HUES48 (cell line): ENCODE data around the gene EVI2B.
A peak's percentile ranks its signal among the peaks of the same experiment; 100 is the strongest.
"Not testable (repeated sequence)": the region's sequence is repeated elsewhere in the genome, so short reads cannot be mapped to it uniquely, and the experiment has no call there.

Experiments used
- H3K27ac ChIP-seq: one replicate; pipeline ENCODE4 v1.7.0; 2013; ENCODE audit warnings: low read depth, low read length, inconsistent platforms
- H3K27me3 ChIP-seq: 2 replicates; pipeline ENCODE4 v1.6.1; 2013; ENCODE audit warnings: mild to moderate bottlenecking, low read length; ENCODE audit not compliant: control insufficient read depth, insufficient read depth
- H3K36me3 ChIP-seq: 2 replicates; pipeline ENCODE4 v1.6.1; 2013; ENCODE audit warnings: low read length; ENCODE audit not compliant: control insufficient read depth, insufficient read depth
- H3K4me1 ChIP-seq: 2 replicates; pipeline ENCODE4 v1.6.1; 2013; ENCODE audit warnings: mild to moderate bottlenecking, low read length; ENCODE audit not compliant: control insufficient read depth, insufficient read depth
- H3K4me3 ChIP-seq: 2 replicates; pipeline ENCODE4 v1.5.1; 2013; ENCODE audit warnings: mild to moderate bottlenecking, low read depth, low read length
- H3K9ac ChIP-seq: 2 replicates; pipeline ENCODE4 v1.6.1; 2013; ENCODE audit warnings: mild to moderate bottlenecking, low read depth, low read length, moderate library complexity
- H3K9me3 ChIP-seq: 2 replicates; pipeline ENCODE4 v1.6.1; 2013; ENCODE audit warnings: low read length; ENCODE audit not compliant: control insufficient read depth, insufficient read depth

The EVI2B gene

DNA sequence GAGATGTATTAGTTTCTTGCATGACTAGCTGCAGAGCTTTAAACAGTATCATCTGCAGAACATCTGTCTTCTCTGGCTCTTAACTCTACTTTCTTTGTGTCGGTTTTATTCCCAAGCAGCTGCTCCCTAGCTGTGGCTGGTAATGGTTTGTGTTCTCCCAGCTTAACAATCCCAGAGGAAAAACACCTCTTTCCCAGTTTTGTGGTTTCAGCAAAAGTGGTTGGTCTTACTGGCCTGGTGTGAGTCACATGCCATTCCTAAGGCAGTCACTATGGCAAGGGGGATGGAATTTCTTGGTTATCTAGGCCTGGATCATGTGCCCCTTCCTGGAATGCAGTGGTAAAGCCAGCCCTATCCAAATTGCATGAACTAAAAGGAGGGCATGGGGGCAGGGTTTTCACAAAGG, 44.3 kb downstream of the EVI2B start:
- Histone ChIP-seq H3K27me3 (no peaks in the 10 kb centered on the region), H3K36me3 (peaks cover 12% of the 10 kb centered on the region; the same call in 1 of the 2 replicates), H3K4me1 (peaks cover 12% of the 10 kb centered on the region), H3K27ac (peak overlapping the region; percentile 65), H3K4me3 (no peak overlapping the region), H3K9me3 (no peaks in the 10 kb centered on the region), H3K9ac (no peak overlapping the region)

DNA sequence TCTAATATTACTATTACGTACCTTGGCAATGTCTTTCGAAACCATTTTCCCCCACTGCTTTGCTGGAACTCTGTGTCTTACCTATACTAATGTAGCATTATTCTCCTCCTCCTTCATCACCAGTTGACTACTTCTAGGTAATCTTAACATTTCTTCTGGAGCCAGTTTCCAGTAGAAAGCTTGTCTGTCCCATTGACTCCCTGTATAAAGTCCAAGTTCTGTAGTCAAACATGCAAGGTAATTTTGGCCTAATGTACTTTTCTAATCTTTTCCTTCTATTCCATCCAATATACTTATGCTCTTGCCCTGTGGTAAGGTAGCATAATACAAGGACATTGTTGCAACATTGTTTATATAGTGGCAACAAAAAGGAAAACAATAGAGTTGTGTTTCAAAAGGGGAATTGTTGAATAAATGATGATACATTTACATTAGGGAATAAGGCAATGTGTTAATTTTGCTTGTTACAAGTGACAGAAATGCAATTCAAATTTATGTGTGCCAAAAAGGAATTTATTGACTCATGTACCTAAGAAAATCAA, 44.7 kb downstream of the EVI2B start:
- Histone ChIP-seq H3K27me3 (no peaks in the 10 kb centered on the region), H3K4me3 (no peak overlapping the region), H3K9ac (no peak overlapping the region), H3K4me1 (peaks cover 12% of the 10 kb centered on the region), H3K9me3 (no peaks in the 10 kb centered on the region), H3K27ac (peak overlapping the region; percentile 65), H3K36me3 (peaks cover 14% of the 10 kb centered on the region)

DNA sequence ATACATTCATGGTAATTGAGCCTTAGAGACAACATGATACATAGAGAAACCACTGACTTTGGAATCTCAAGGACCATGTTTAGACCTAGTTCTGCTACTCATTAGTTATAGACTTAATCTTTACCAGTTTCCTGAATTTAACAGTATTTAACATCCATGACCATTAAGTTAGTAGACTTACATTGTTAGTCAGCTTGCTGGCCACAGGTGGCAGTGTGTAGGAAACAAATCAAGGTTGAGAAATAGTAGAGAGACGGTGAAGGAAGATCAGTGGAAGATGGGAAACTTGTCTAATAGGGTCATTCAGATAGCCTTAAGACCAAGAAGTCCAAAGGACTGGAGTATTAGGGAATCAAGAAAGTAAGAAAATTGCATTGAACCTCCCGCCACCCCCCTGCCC, 47.8 kb downstream of the EVI2B start:
- Histone ChIP-seq H3K4me3 (no peak overlapping the region), H3K4me1 (peaks cover 12% of the 10 kb centered on the region), H3K27me3 (no peaks in the 10 kb centered on the region), H3K27ac (no peak overlapping the region), H3K9ac (no peak overlapping the region), H3K9me3 (no peaks in the 10 kb centered on the region), H3K36me3 (peaks cover 26% of the 10 kb centered on the region)

DNA sequence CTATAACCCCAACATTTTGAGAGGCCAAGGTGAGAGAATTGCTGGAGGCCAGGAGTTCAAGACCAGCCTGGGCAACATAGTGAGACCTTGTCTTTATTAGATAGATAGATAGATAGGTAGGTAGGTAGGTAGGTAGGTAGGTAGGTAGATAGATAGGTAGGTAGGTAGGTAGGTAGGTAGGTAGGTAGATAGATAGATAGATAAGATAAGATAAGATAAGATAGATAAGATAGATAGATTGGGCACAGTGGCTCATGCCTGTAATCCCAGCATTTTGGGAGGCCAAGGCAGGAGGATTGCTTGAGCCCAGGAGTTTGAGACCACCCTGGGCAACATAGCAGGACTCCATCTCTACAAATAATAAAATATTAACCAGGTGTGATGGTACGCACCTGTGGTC, 50.9 kb downstream of the EVI2B start:
- H3K27me3 ChIP-seq, H3K9me3 ChIP-seq: not testable (repeated sequence)

DNA sequence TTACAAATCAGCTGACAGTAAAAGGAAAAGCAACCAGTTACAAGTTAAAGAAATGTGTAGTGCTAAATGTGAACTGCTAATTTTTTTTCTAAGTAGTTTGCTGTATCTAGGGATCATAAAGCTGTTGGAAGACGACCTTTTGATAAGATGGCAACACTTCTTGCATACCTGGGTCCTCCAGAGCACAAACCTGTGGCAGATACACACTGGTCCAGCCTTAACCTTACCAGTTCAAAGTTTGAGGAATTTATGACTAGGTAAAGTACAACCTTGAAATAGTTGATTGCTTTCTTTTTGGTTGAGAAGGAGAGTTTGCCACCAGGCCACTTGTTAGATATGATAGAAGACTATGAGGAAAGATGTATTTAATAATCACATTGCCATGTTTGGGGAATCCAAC, 52.3 kb downstream of the EVI2B start:
- Histone ChIP-seq H3K4me3 (no peak overlapping the region), H3K27me3 (no peaks in the 10 kb centered on the region), H3K9me3 (no peaks in the 10 kb centered on the region), H3K4me1 (no peaks in the 10 kb centered on the region), H3K9ac (no peak overlapping the region), H3K27ac (no peak overlapping the region), H3K36me3 (peaks cover 32% of the 10 kb centered on the region)

More for the DNA sequence above, 50.9 kb downstream of the EVI2B start:
- H3K9ac ChIP-seq, H3K4me1 ChIP-seq, H3K4me3 ChIP-seq, H3K27ac ChIP-seq: not testable (repeated sequence)
- peaks cover 36% of the 10 kb centered on the region for H3K36me3 ChIP-seq

DNA sequence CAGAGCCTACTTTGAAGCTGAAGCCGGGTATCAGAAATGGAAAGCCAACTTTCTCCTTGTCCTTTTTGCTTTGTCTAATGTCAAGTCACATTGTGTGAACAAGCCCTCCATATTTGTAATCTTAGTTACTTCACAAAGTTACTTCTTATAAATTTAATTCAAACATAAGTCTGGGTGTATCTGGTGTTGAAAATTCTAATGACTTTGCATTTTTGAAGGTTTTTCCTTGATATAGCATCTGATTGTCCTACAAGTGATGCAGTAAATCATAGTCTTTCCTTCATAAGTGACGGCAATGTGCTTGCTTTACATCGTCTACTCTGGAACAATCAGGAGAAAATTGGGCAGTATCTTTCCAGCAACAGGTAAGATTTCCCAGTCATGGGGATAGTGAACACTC, 53.7 kb downstream of the EVI2B start:
- peaks cover 32% of the 10 kb centered on the region for H3K36me3 ChIP-seq
- no peaks in the 10 kb centered on the region for H3K9me3 ChIP-seq
- no peak overlapping the region for H3K4me3 ChIP-seq
- H3K27ac ChIP-seq: no peak overlapping the region
- H3K27me3 ChIP-seq: no peaks in the 10 kb centered on the region
- no peaks in the 10 kb centered on the region for H3K4me1 ChIP-seq
- H3K9ac ChIP-seq: no peak overlapping the region

DNA sequence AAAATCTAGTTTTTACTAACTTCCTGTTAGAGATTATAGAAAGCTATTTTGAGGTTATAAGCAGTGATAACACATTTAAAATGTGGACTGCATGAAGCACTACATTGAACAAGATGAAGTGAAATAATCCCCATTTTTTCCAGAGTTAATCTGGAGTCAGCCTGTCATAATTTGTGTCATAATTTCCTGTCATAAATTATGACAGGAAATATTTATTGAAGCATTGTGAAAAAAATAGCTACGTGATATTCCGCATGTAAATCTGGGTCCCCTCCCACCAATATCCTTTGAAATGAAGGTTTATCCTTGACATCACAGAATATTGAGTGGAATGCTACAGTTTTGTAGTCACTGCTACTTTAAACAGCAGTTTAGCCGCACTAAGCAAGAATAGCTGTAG, 56.9 kb downstream of the EVI2B start:
- no peak overlapping the region for H3K9ac ChIP-seq
- H3K27me3 ChIP-seq: no peaks in the 10 kb centered on the region
- H3K4me3 ChIP-seq: no peak overlapping the region
- no peak overlapping the region for H3K27ac ChIP-seq
- H3K4me1 ChIP-seq: no peaks in the 10 kb centered on the region
- H3K36me3 ChIP-seq: peaks cover 26% of the 10 kb centered on the region
- no peaks in the 10 kb centered on the region for H3K9me3 ChIP-seq

DNA sequence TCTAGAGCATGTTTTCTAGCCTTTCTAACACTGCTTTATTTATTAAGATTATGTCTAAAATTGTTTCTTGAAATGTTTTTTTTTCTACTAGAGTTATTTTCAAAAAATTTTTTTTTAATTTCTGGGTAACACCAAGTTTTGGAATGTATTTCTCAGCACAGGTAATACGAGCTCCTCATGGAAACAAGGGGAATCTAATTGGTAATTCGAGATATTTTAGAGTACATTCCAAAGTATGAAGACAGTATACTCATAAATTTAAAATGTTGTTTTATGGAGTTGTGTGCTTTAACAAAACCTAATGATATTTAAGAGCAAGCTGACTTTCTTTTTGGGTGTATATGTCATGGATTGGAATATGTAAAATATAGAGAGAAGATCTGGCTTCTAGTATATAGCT, 59.2 kb downstream of the EVI2B start:
- Histone ChIP-seq H3K27ac (no peak overlapping the region), H3K9me3 (no peaks in the 10 kb centered on the region), H3K27me3 (no peaks in the 10 kb centered on the region), H3K36me3 (peaks cover 8% of the 10 kb centered on the region), H3K4me3 (no peak overlapping the region), H3K4me1 (peaks cover 7% of the 10 kb centered on the region; the same call in 1 of the 2 replicates), H3K9ac (no peak overlapping the region)
